CD8-positive, alpha-beta memory T cell (primary cell): Measurements from ENCODE around the gene GRWD1. TPM values are rescaled to one million over a fixed set of nuclear protein-coding genes. Genes with fewer than 3 reads are reported as not detected.
A peak's percentile ranks its signal among the peaks of the same experiment; 100 is the strongest.

Experiments
- CTCF ChIA-PET: fragments of 350-600 bp; sonication (Branson Sonifier 250); formaldehyde crosslinking; loops from one replicate; lab custom pipeline; 2021; ENCODE audit warnings: antibody characterized with exemption; lab: Charles Lee
- POLR2A ChIA-PET: fragments of 350-600 bp; sonication (Branson Sonifier 250); formaldehyde crosslinking; loops from one replicate; lab custom pipeline; 2021; ENCODE audit warnings: antibody characterized with exemption; lab: Charles Lee
- DNase-seq, 5 donors: peaks; one replicate each; pipeline versions ENCODE4 v3.0.0 to v3.0.0-alpha.2; 2020 to 2022; ENCODE audit warnings: mixed read lengths in 1 of 5
- H3K27ac ChIP-seq: one replicate; pipeline ENCODE4 v1.7.0; 2013; ENCODE audit warnings: low read depth, mild to moderate bottlenecking, low read length, moderate library complexity
- H3K27me3 ChIP-seq: 2 replicates; pipeline ENCODE4 v1.7.0; 2013; ENCODE audit warnings: low read length, mild to moderate bottlenecking; ENCODE audit not compliant: insufficient read depth, poor library complexity, severe bottlenecking
- H3K36me3 ChIP-seq: 2 replicates; pipeline ENCODE4 v1.7.0; 2013; ENCODE audit warnings: mild to moderate bottlenecking, low read length, moderate library complexity; ENCODE audit not compliant: insufficient read depth
- H3K4me1 ChIP-seq: 2 replicates; pipeline ENCODE4 v1.7.0; 2013; ENCODE audit warnings: mild to moderate bottlenecking, low read length, moderate library complexity; ENCODE audit not compliant: insufficient read depth
- H3K4me3 ChIP-seq: 2 replicates; pipeline ENCODE4 v1.7.0; 2013; ENCODE audit warnings: mild to moderate bottlenecking, low read length
- H3K9me3 ChIP-seq: 2 replicates; pipeline ENCODE4 v1.7.0; 2013; ENCODE audit warnings: mild to moderate bottlenecking, low read length
- H3K27ac Mint-ChIP-seq, 8 donors: one replicate each; pipeline ENCODE4 v1.8.0; 2020 to 2021; ENCODE audit warnings: mixed read lengths in 8 of 8, mild to moderate bottlenecking in 6 of 8, inconsistent platforms in 3 of 8, moderate library complexity in 3 of 8
- H3K27me3 Mint-ChIP-seq, 2 donors: one replicate each; pipeline ENCODE4 v1.8.0; 2020 to 2021; ENCODE audit warnings: mixed read lengths in 2 of 2, mild to moderate bottlenecking in 1 of 2, moderate library complexity in 1 of 2
- H3K36me3 Mint-ChIP-seq, 3 donors: one replicate each; pipeline ENCODE4 v1.8.0; 2020 to 2021; ENCODE audit warnings: mixed read lengths in 3 of 3, inconsistent platforms in 1 of 3, mild to moderate bottlenecking in 1 of 3
- H3K4me1 Mint-ChIP-seq, 3 donors: one replicate each; pipeline ENCODE4 v1.8.0; 2020 to 2021; ENCODE audit warnings: mixed read lengths in 3 of 3, inconsistent platforms in 1 of 3, mild to moderate bottlenecking in 1 of 3
- H3K4me3 Mint-ChIP-seq, 7 donors: one replicate each; pipeline ENCODE4 v1.8.0; 2020 to 2021; ENCODE audit warnings: mixed read lengths in 7 of 7, mild to moderate bottlenecking in 6 of 7, moderate library complexity in 4 of 7, inconsistent platforms in 2 of 7
- H3K9me3 Mint-ChIP-seq, 5 donors: one replicate each; pipeline ENCODE4 v1.8.0; 2020 to 2022; ENCODE audit warnings: mixed read lengths in 5 of 5, mild to moderate bottlenecking in 3 of 5, moderate library complexity in 2 of 5, inconsistent platforms in 1 of 5
- polyA plus RNA-seq: library from polyadenylated mRNA; unstranded; fragments of 300-500 nt; fragmentation: Illumina TruSeq; gene quantifications from one replicate; pipeline ENCODE4 v1.2.3, GENCODE V29; 2021
- total RNA-seq, 2 experiments: library from RNA; stranded (reverse); gene quantifications; one replicate each; pipeline ENCODE4 v1.2.3, GENCODE V29; 2021

GRWD1 gene
- total and polyA plus RNA-seq, 3 experiments from 2014 or later = 45.6 to 107 (median 105) TPM

DNA sequence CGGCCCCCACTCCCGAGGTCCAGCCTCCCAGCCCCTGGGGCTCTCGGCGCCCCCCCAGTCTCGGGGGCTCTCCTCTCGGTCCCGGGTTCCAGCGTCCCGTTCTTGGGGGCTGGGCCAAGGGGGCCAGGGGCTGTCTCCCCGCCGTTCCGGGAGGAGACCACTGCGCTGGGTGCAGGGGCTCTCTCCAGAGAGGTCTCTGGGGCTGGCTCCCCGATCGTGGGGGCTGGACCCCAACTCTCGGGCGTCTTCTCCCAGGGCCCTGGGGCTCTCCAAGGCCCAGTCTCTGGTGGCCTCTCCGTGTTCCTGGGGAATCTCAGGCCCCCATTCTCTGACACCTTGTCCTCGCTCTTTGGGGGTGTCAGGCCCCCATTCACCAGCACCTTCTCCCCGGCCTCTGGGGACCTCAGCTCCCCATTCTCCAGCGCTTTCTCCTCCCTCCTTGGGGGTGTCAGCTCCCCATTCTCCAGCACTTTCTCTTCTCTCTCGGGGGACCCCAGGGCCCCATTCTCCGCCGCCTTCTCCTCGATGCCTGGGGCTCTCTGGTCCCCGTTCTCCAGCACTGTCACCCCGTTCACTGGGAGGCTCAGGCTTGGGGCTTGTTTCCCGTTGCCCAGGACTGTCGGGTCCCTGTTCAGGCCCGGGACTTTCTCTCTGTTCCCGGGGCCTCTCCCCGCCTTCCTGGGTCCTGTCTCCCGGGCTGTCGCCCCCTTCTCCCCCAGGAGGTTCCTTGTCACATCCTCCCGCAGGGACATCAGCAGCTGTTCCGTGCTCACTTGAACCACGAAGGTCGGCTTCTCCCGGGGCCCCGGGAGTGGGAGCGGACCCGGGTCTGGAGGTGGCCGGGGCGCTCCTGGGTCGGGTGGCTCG lies 52.2 kb downstream of the GRWD1 start:
- Histone ChIP-seq H3K36me3 (no peaks in the 10 kb centered on the region), H3K4me1 (peaks cover 13% of the 10 kb centered on the region), H3K27me3 (no peaks in the 10 kb centered on the region), H3K9me3 (no peaks in the 10 kb centered on the region), H3K27ac (no peak overlapping the region), H3K4me3 (no peak overlapping the region)
- H3K4me3 Mint-ChIP-seq = no peak overlapping the region
- no peaks in the 10 kb centered on the region for H3K9me3 Mint-ChIP-seq
- peaks cover 0 to 3% (median 0%) of the 10 kb centered on the region in 3 donors for H3K36me3 Mint-ChIP-seq
- POLR2A ChIA-PET = no interaction called here
- H3K4me1 Mint-ChIP-seq = peaks cover 5 to 29% (median 23%) of the 10 kb centered on the region in 3 donors
- peaks cover 24 to 30% of the 10 kb centered on the region in 2 donors for H3K27me3 Mint-ChIP-seq
- no peak for DNase-seq
- CTCF ChIA-PET = interaction anchor here (1.0 kb wide), 1 partner anchor 8 kb away, joined by 3 read pairs; no protein-coding TSS in a partner anchor
- H3K27ac Mint-ChIP-seq = peak overlapping the region in 1 of 8 donors; percentile 29

- H3K4me1 ChIP-seq = peaks cover 13% of the 10 kb centered on the region
- no peak overlapping the region for H3K27ac Mint-ChIP-seq
- no peak overlapping the region for H3K4me3 Mint-ChIP-seq
- no peak overlapping the region for H3K27ac ChIP-seq
- no peak for DNase-seq
- H3K9me3 ChIP-seq = no peaks in the 10 kb centered on the region
- H3K4me1 Mint-ChIP-seq = peaks cover 5 to 28% (median 22%) of the 10 kb centered on the region in 3 donors
- ChIA-PET CTCF (interaction anchor here (1.0 kb wide), 1 partner anchor 9 kb away, joined by 3 read pairs; no protein-coding TSS in a partner anchor), POLR2A (no interaction called here)
- no peaks in the 10 kb centered on the region for H3K27me3 ChIP-seq
- H3K36me3 ChIP-seq = no peaks in the 10 kb centered on the region
- no peak overlapping the region for H3K4me3 ChIP-seq
- H3K27me3 Mint-ChIP-seq = peaks cover 24 to 31% of the 10 kb centered on the region in 2 donors
- H3K36me3 Mint-ChIP-seq = peaks cover 0 to 3% (median 0%) of the 10 kb centered on the region in 3 donors
- no peaks in the 10 kb centered on the region for H3K9me3 Mint-ChIP-seq
Measured at GRCh38 chr19:48498595-48499311, 53.0 kb downstream of the GRWD1 start.

DNA sequence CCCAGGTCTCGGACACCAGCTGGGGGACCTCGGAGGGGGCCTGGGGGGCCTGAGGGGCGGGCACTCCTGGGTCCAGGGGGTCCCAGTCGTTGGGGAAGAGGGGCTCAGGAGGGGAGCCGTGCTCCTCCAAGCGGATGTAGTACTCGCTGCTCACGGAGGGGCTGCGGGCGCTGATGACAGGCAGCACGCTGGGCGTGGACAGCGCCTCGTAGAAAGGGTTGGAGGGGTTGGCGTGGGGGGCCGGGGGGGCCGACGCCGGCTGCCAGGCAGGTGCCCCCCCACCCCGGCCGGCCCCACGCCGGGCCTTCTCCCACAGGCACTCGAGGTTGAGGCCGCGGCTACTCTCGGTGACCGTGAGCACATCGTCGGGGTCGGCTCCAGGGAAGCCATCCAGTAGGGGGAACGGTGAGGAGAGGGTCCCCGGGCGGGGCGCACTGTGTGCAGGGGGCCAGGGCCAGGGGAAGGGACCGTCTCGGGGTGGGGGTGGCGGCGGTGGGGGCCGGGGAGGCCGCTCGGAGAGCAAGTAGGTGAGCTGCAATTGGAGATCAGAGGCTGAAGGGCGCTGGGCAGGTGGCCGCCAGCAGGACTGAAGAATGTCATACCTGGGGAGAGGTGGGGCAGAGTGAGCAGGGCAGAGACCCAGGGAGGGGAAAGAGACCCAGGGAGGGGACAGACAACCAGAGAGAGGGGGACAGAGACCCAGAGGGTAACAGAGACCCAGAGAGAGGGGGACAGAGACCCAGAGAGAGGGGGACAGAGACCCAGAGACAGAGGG lies 53.7 kb downstream of the GRWD1 start:
- H3K27ac Mint-ChIP-seq = peak overlapping the region in 1 of 8 donors; percentile 17
- ChIA-PET POLR2A (no interaction called here), CTCF (interaction anchor here (1.8 kb wide), 1 partner anchor 10 kb away, joined by 6 read pairs; no protein-coding TSS in a partner anchor)
- no peak for DNase-seq
- H3K27ac ChIP-seq = no peak overlapping the region
- peaks cover 7% of the 10 kb centered on the region for H3K4me1 ChIP-seq
- no peaks in the 10 kb centered on the region for H3K27me3 ChIP-seq
- H3K9me3 ChIP-seq = no peaks in the 10 kb centered on the region
- peaks cover 0 to 3% (median 0%) of the 10 kb centered on the region in 3 donors for H3K36me3 Mint-ChIP-seq
- no peaks in the 10 kb centered on the region for H3K9me3 Mint-ChIP-seq
- H3K36me3 ChIP-seq = no peaks in the 10 kb centered on the region
- H3K4me3 Mint-ChIP-seq = peak overlapping the region in 1 of 7 donors; percentile 39
- H3K27me3 Mint-ChIP-seq = peaks cover 20 to 26% of the 10 kb centered on the region in 2 donors
- H3K4me3 ChIP-seq = no peak overlapping the region
- peaks cover 5 to 23% (median 18%) of the 10 kb centered on the region in 3 donors for H3K4me1 Mint-ChIP-seq

DNA sequence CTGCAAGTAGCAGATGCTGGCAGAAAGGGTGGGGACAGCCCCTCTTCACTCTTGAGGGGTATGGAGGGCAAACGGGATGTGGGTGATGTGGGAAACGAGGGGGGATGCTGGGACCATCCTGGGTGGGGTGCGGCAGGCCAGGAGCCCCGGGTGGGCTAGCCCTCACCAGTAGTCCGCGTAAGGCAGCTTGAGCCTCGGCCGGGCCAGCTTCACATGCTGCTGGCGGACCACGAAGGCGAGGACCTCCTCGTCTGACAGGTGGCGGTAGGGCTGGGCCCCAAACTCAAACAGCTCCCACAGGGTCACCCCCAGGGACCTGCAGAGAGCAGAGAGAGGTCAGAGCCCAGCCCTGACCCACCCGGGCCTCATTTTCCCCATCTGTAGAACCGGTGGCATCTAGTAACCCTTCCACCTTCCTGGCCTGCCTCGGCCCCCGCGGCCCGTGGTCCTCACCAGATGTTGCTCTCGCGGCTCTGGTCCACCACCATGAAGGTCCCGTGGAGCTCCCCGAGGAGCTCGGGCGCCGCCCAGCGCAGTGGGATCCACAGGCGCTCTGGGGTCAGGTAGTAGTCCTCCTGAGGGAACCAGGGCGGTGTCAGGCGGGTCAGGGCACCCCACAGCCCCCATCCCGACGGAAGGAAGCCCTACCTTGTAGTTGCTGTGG lies 55.2 kb downstream of the GRWD1 start:
- H3K4me1 Mint-ChIP-seq = peaks cover 5 to 20% (median 11%) of the 10 kb centered on the region in 3 donors
- Histone ChIP-seq H3K4me3 (peak overlapping the region; percentile 34), H3K36me3 (no peaks in the 10 kb centered on the region), H3K9me3 (no peaks in the 10 kb centered on the region), H3K27ac (peak overlapping the region; percentile 51), H3K27me3 (no peaks in the 10 kb centered on the region), H3K4me1 (peaks cover 7% of the 10 kb centered on the region)
- CTCF ChIA-PET = interaction anchor here (0.8 to 1.8 kb wide), 2 partner anchors 12 to 150 kb away, joined by 3 to 6 read pairs; no protein-coding TSS in a partner anchor
- H3K4me3 Mint-ChIP-seq = peak overlapping the region in 4 of 7 donors; percentile 58 to 75 (median 74)
- no peak for DNase-seq
- H3K36me3 Mint-ChIP-seq = peaks cover 0 to 3% (median 0%) of the 10 kb centered on the region in 3 donors
- POLR2A ChIA-PET = no interaction called here
- no peaks in the 10 kb centered on the region for H3K9me3 Mint-ChIP-seq
- peaks cover 8 to 12% of the 10 kb centered on the region in 2 donors for H3K27me3 Mint-ChIP-seq
- no peak overlapping the region for H3K27ac Mint-ChIP-seq

GRCh38 chr19:48501494-48502349 lies 55.9 kb downstream of the GRWD1 start:
- H3K4me1 ChIP-seq = peaks cover 7% of the 10 kb centered on the region
- peak overlapping the region; percentile 51 for H3K27ac ChIP-seq
- H3K4me1 Mint-ChIP-seq = peaks cover 5 to 20% (median 11%) of the 10 kb centered on the region in 3 donors
- ChIA-PET POLR2A (interaction anchor here (0.6 kb wide), 3 partner anchors 108 to 137 kb away, joined by 3 to 4 read pairs (median 3); no protein-coding TSS in a partner anchor), CTCF (interaction anchor here (0.9 to 1.8 kb wide), 2 partner anchors 13 to 107 kb away, joined by 3 to 6 read pairs; no protein-coding TSS in a partner anchor)
- H3K4me3 ChIP-seq = peak overlapping the region; percentile 34
- peaks cover 7 to 9% of the 10 kb centered on the region in 2 donors for H3K27me3 Mint-ChIP-seq
- peak in 3 of 5 donors; percentile 56 to 72 (median 67) for DNase-seq
- H3K36me3 Mint-ChIP-seq = peaks cover 0 to 7% (median 0%) of the 10 kb centered on the region in 3 donors
- no peaks in the 10 kb centered on the region for H3K9me3 ChIP-seq
- no peaks in the 10 kb centered on the region for H3K36me3 ChIP-seq
- H3K27me3 ChIP-seq = no peaks in the 10 kb centered on the region
- peak overlapping the region in 4 of 8 donors; percentile 47 to 95 (median 61) for H3K27ac Mint-ChIP-seq
- H3K9me3 Mint-ChIP-seq = no peaks in the 10 kb centered on the region
- H3K4me3 Mint-ChIP-seq = peak overlapping the region in 6 of 7 donors; percentile 53 to 75 (median 70)

DNA sequence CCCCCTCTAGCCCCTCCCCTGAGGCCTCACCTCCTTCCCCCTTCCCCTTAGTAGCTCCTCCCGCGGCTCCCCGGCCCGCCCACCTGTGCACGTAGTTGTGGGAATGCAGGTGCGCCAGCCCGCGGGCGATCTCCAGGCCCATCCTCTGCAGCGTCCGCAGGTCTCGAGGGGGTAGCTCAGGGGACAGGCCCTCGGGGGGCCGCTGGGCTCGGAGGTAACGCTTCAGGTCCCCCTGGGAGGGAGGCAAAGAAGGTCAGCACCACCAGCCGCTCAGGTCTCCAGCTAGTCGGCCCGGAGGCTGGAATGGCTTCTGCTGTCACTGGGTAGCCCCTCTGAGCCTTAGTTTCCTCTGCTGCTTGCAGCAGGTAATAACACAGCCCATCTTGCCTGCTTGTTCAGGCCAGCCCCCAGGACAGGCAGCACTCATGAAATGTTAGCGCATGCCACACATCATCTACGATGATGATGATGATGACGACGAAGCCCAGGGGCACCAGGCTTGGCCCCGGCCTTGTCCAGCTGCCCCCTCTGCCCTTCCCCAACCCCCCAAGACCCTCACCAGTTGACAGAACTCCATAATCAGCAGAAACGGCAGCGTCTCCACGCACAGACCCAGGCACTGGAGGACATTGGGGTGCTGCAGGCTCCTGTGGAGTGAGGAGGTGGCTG lies 56.7 kb downstream of the GRWD1 start:
- ChIA-PET POLR2A (interaction anchor here (0.6 kb wide), 3 partner anchors 107 to 136 kb away, joined by 3 to 4 read pairs (median 3); no protein-coding TSS in a partner anchor), CTCF (interaction anchor here (0.9 kb wide), 1 partner anchor 107 kb away, joined by 3 read pairs; no protein-coding TSS in a partner anchor)
- no peaks in the 10 kb centered on the region for H3K9me3 ChIP-seq
- peaks cover 7% of the 10 kb centered on the region for H3K4me1 ChIP-seq
- H3K9me3 Mint-ChIP-seq = no peaks in the 10 kb centered on the region
- no peak overlapping the region for H3K4me3 ChIP-seq
- DNase-seq = peak in 3 of 5 donors; percentile 52 to 80 (median 74)
- peak overlapping the region; percentile 38 for H3K27ac ChIP-seq
- peaks cover 5 to 20% (median 11%) of the 10 kb centered on the region in 3 donors for H3K4me1 Mint-ChIP-seq
- peak overlapping the region in 4 of 8 donors; percentile 22 to 95 (median 38) for H3K27ac Mint-ChIP-seq
- H3K36me3 Mint-ChIP-seq = peaks cover 0 to 11% (median under 1%) of the 10 kb centered on the region in 3 donors
- H3K36me3 ChIP-seq = no peaks in the 10 kb centered on the region
- peak overlapping the region in 5 of 7 donors; percentile 14 to 75 (median 57) for H3K4me3 Mint-ChIP-seq
- H3K27me3 ChIP-seq = no peaks in the 10 kb centered on the region
- H3K27me3 Mint-ChIP-seq = peaks cover 3 to 4% of the 10 kb centered on the region in 2 donors
